ENCODE measurements around the gene VIPR2.

DNA sequence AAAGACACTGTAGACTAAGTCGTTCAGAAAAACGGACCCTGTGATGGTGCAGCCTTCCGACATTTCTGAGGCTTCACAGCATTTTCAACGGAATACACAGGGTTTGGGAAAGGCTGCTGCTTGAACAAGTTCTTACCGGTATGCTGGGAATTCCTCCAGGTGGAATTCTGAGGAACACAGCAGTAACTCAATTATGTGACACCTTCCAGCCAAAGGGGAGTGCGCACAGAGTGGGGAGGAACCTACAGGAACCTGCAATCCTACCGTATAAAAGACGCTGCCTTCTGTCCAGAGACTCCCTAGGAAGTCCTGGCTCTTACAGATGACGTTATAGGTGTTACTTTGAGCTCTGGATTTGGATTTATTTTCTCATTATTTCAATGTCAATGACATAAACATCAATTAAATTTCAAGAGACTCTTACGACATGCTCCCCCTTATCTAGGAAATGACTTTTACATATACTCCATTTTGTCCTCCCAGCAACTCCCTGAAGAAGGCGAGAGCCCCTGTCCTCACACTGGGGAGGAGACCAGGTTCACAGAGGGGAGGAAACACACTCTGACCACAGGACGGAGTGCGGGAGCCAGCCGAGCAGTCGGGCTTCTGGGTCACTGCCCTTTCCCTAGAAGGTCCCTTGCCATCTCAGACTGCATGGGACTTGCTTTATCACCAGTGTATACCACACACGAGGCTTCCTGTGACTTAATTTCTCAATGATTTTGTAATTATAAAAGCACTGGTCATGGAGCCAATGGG lies 27.9 kb downstream of the VIPR2 start:
- TF ChIP-seq CTCF (IDR thresholded peaks at IDR 0.05 in 8 of 11, conservative IDR thresholded peaks at IDR 0.05 in 3 of 11): no peak
- no peak for TF ChIP-seq POLR2AphosphoS5 (IDR thresholded peaks at IDR 0.05)
